ENCODE measurements around the gene DCAKD.

The DCAKD gene

DNA sequence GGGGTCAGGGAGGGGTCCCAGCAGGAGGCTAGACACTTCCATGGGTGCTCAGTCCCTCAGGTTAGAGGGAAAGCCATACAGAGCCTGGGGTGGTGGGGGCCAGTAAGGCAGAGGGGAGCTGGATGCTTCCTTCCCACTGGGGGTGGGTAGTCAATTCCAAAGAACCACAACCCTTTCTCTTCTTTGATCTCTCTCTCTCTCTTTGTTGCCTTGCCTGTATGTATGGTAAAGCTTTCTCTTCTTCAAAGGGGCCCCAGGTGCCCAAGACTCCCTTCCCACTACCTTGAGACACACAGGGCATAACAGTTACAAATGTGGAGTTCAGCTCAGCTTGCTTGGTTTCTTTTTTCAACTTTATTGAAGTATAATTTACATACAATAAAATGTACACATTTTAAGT, 52.8 kb downstream of the DCAKD start:
- DNase-seq: no peak

DNA sequence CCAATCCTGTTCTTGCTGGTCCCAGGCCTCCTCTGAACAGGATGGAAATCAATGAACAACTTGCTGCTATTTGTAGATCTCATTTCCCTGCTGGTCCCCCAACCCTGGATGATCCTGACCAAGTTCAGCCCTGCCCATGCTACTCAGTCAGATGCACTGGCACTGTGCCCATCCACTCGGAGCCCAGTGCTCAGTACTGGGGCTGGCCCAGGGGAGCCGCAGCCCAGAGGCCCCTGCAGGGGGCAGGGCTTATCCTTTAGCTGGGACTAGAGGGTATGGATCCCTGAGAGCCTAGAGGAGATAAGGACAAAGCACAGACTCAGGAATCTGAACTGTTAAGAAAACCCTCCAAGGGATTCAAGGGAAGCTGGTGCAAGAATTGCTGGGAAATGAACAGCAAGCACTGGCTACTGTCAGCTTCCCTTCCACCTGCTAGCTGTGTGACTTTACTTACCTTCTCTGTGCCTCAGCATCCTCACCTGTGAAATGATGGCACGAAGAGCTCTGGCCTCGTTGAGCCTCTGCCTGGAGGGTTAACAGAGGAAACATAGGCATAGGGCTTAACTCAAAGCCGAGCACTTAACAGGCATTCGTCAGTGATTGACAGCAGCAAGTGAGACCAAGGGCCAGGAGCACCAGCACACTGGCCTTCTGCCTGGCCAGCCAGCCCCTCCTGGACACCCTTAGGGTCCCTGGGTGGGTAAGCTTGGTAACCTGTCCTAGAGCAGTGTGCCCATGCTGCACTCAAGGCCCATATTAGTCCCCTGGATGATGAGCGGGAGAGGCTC, 53.5 kb downstream of the DCAKD start:
- DNase-seq: no peak

DNA sequence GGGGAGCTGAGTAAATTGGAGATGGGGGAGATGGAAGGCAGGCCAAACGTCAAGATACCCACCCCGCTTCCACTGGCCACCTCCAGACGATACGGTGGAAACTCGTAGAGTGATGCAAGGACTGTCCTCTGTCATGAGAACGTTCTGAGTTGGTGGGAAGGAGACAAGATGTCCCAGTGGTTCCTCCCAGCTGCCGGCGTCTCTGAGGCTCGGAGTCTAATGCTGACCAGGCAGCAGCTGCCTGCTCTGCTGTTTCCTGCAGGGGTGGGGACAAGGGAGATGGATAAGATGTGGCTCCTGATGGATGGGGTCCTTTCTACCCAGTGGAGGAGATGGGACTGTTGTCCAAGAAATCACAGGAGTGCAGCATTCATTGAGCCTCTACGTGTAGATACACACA, 55.1 kb downstream of the DCAKD start:
- no peak for DNase-seq

DNA sequence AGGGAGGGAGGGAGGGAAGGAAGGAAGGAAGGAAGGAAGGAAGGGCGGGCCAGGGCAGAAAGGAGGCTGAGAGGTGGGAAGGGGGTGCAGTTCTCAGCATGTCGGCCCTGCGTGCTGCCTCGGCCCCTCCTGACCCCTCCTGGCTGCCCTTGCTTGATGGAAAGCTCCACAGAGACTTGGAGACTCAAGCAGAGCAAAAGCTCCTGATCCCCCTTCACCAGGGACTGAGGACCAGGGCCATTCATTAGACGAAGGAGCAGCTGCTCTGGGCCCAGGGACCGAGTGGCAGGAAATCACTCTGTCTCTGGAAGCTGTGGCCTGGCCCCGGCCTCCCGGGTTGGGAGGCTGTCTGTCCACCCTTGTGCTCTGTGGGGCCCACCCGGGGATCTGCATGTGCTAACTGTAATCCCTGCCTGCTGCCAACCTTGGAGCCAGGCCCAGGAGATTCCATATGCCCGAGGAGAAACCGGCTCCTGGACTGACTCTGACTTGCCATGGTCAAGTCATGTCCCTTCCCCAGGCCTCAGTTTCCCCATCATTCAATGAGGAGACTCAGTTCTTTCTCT, 55.9 kb downstream of the DCAKD start:
- no peak for DNase-seq

DNA sequence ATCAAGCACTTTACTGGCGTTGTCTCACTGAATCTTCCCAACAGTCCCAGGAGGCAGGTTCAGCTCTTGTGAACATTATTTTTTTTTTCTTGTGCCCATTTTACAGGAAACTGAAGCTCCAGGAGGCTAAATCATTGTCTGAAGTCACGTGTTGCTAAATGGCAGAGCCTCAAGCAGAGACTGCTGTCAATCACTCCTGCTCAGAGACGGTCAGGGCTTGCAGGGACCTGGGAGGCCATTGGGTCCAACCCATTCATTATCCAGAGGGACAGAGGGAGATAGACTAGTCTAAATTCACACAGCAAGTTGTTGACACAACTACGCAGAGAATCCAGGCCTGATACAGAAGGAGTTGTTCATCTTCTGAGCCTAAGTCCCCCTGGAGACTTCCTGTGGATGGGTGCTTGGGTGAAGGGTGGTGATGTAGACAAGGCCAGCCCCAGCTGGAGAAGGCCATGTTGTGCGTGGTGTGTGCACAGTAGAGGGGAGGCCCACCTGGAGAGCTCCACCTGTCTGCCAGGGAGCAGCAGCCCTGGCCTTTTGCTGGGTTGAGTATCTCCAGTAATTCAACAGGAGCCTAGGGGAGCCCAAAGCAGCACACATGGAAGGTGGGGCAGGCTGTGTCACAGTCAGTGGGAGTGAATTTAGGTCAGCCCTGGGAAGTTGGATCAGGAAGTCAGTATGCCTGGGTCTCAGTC, 59.0 kb downstream of the DCAKD start:
- no peak for DNase-seq

DNA sequence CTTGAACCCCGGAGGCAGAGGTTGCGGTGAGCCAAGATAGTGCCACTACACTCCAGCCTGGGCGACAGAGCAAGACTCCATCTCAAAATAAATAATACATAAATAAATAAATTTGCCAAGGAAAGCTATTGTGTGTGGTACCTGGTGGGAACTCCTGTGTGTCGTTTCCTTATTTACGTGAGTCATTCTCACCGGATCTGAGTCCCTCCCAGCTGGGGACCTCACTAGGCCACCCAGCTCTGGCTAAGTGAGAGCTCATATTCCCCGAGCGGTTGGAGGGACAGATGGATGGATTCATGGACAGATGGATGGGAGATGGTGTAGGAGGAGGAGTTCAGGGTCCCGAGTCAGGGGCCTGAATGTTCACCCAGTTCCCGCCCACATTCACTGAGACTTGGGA, 60.4 kb downstream of the DCAKD start:
- DNase-seq: no peak

DNA sequence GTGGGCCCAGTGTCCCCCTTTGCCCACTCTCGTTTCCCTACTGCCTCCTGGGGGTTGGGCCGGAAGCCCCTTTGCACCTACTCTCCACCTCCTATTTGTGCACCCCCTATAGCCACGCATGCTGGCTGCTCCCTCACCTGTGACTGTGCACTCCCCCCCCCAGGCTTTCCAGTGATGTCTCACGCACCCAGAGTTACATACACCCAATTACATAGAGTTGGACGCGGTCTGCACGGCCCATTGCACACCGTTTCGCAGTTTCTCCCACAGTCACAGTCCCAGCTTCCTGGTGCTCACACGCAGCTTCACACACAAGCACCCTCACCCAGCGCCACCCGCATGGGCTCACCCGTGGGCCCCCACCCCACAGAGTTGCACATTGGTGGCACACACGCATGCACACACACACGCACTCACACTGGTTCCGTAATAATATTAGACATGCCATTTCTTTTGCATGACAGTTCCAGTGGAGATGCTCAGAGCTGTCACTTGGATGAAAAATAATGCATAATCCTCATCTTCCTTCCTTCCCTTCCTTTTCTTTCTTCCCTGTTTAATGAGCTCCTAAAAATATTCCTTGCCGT, 61.8 kb downstream of the DCAKD start:
- DNase-seq: no peak

DNA sequence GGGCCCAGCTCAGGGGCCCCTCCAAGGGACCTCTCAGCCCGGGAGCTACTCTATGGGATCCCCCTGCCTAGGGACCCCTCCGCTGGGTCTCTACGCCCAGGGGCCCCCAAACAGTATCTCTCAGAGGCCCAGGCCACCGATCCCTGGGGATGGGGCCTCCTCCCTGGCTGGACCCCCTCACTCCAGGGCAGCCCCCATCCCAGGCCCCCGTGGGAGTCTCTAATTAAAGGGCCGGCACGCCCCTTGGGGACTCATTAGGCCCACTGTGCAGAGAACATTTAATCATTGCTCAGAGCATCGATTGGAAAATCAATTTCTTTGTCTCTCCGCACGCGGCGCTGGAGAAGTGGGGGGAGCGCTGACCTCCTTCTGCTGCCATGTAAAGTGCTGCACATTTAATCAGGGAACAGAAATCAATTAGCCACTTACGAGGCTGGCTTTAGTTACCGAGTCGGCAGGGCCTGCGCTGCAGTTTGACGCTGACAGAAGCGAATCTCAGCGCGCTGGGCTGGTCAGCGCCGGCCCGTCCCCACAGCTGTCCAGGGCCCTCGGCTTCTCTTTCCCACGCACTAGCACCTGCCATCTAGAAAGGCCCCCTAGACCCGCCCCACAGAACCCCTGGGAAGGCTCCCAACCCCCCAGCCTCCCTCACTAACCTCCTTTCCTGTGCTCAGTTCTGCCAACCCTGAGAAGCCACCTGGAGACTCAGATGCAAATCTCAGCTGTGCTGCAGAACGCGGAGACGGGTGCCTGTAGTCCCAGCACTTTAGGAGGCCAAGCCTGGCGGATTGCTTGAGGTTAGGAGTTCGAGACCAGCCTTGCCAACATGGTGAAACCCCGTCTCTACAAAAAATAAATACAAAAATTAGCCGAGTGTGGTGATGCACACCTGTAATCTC, 63.1 kb downstream of the DCAKD start:
- DNase-seq: no peak

DNA sequence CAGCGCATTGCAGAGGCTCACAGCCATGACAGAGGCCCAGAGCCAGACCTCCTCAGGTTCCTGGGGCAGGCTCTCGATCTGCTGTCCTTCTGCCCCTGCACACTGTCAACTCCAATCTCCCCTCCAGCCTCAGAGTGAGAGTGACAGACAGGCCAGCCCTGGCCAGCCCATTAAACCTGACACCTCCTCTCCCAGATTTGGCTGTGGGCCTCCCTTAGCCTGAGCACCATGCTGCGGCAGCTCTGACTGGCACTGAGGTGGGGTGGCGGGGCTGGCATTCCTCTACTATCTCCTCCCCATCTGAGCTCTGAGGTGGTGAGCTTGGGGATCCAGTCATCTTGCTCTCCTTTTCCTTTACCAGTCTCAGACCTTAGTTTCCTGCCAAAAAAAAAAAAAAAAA, 67.9 kb downstream of the DCAKD start:
- DNase-seq: no peak

DNA sequence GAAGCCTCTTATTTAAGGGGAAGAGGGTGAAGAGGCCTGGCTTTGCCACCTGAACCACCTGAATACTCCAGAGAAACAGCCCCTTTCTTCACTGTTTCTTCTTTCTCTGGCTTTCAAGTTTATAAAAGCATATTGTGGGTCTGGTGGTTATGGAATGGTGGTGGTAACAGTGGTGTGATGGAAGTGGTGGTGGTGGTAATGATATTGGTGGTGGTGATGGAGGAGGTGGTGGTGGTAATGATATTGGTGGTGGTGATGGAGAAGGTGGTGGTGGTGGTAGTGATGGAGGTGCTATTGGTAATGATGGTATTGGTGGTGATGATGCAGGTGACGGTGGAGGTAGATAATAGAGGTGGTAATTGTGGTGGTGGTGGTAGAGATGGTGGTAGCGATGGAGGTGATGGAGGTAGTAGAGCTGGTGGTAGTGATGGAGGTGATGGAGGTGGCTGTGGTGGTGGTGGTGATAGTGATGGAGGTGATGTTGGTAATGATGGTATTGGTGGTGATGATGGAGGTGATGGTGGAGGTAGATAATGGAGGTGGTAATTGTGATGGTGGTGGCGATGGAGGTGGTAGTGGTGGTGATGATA, 69.2 kb downstream of the DCAKD start:
- DNase-seq: no peak

DNA sequence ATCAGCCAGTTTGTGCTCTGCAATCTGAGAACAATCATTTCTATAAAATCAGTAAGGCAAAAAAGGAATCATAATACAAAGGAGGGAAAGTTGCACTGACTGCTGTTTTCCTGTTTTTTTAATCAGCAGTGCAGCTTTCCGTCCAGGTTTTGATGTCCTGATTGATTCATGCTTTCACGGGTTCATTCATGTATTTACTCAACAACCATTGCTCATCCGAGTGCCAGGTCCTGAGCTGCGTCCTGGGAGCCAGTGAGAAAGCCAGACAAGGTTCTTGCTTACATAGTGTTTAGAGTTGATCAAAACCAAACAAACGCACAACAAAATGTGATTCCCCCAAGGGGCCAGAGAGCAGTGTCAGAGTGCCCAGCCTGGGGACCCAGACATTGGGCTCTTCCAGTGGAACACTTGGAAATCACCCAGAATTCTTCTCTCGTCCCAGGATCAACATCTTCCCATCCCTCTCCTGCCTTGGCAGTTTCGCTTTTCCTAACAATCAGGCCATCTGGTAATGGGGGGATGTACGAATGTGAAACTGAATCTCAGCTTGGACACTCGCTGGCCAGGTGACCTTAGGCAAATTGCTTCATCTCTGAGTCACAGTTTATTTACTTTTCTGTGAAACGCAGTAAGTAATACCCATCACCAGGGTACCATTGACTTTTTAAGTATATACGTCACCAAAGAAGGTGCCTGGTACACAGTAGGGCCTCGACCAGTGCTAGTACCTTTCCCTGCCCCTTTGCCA, 70.0 kb downstream of the DCAKD start:
- no peak for DNase-seq

DNA sequence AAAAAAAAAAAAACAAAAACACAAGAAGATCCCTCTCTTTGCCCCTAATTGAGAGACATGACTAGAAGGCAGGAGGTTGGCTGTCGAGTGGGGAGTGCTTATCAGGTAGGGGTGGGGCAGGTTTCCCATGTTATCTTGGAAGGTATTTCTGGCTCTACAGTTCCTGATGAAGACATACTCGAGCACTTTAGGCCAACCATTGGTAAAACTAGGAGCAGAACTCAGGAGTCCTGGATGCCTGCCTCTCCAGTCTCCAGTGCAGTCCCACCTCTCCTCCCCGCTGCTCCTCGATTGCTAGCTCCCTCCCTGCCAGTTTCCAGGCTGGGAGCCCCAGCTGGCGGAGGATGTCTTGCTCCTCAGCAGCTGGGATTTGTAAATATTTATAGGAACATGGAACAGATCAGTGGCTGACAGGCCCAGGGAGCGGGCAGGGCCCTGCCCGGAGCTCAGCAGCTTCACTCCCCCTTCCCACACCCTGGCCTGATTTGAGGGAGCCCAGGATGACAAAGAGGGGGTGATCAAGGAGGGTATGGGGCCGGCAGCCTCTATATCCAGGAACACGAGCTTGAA, 71.9 kb downstream of the DCAKD start:
- DNase-seq: no peak

DNA sequence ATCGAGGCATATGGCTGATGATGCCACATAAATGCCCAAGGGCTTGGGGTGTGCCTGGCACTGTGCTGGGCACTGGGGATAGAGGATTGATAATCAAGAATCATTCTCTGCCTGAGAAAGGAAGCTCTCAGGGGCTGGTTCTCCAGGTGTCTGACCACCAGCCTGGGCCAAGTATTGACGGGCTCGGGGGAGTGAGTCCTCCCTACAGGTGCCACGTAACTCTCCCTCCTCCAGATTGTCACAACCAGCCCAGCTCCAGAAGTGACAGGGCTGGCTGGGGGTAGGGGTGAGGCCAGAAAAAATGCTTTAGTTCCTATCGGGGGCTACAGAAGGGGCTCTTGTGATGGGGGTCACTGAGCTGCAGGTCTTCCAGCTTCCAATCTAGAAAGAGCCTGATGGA, 72.6 kb downstream of the DCAKD start:
- DNase-seq: no peak

DNA sequence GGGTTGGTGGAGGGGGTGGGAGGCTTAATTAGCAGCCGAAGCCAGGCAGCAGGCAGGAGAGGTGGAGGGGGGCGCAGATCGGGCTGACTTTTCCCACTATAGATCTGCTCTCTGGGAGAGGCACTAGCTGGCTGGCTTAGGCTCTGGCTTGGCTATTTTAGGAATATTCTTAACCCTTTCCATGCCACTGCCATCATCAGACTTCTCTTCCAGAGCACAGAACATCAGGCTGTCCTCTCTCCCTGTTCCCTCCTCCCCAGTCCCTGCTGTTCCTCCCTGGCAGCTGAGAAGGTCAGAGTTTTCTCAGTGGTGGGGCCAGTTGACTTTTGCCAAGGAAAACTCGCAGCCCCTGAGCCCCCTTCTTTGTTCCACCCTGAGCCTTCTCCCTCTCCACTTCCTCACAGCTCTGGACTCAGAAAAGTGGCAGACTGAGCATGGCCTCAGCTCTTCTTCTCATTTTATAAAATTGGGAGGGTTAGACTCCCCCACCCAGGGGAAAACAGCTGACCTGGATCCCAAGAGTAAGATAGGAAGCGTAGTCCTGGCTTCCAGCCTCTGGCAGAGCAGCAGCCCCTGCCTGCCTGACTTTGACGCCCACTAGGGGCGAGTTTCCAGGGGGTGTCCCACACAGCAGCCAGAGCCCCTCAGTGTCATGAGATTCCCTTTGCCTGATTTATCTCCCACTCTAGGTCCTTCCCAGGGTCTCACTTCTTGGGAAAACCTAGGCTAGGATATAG, 73.5 kb downstream of the DCAKD start:
- DNase-seq: no peak

DNA sequence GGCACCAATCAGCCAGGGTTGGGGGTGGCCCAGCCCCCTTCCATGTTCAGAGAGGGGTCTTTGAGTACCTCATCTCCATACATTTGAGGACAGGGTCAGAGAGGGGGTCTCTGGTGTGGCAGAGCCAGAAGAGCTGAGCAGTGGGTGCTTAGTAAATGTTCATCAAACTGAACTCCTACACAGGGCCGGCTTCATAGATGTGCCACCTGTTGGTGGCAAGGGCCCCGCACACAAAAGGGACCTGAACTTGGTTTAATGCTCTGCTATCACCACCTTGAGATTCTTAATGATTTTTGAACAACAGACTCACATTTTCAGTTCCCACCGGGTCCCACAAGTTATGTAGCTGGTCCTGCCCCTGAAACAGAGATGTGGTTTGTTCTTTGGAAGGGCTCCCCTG, 74.4 kb downstream of the DCAKD start:
- DNase-seq: no peak

DNA sequence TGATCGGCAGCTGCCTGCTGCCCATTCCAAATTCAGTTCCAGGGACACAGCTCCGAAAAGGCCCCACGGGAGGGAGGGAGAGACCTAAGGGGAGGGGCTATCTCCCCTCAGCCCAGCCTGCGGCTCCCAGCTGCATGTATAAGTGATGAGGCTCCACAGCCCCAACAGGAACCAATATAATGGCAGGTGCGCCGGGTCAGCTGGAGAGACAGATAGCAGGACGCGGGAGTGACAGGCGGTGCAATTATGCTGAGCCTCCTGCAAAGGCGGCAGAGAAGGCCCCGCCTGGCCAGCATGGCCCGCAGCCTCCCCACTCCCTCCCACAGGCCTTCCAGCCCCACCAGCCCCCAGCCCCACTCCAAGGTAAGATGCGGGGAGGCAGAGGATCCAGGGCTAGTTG, 75.2 kb downstream of the DCAKD start:
- DNase-seq: no peak
